GM19043 (cell line): ENCODE results near the gene PARP1.

Experiments
- ATAC-seq: cut with Tn5 transposase; IDR thresholded peaks from one replicate; pipeline ENCODE4 v1.9.1; 2021; ENCODE audit warnings: low read depth; ENCODE audit not compliant: unreplicated experiment

The PARP1 gene

GRCh38 chr1:226318471-226318870 lies 89.4 kb downstream of the PARP1 start:
- no peak for ATAC-seq

GRCh38 chr1:226314055-226314454 lies 93.8 kb downstream of the PARP1 start:
- ATAC-seq, result no peak

- no peak for ATAC-seq
Measured at GRCh38 chr1:226312065-226312464, 95.8 kb downstream of the PARP1 start.

GRCh38 chr1:226311376-226311775 lies 96.5 kb downstream of the PARP1 start:
- no peak for ATAC-seq
